ENCODE data around the gene PRUNE1.

- TF ChIP-seq, protein P1, sequence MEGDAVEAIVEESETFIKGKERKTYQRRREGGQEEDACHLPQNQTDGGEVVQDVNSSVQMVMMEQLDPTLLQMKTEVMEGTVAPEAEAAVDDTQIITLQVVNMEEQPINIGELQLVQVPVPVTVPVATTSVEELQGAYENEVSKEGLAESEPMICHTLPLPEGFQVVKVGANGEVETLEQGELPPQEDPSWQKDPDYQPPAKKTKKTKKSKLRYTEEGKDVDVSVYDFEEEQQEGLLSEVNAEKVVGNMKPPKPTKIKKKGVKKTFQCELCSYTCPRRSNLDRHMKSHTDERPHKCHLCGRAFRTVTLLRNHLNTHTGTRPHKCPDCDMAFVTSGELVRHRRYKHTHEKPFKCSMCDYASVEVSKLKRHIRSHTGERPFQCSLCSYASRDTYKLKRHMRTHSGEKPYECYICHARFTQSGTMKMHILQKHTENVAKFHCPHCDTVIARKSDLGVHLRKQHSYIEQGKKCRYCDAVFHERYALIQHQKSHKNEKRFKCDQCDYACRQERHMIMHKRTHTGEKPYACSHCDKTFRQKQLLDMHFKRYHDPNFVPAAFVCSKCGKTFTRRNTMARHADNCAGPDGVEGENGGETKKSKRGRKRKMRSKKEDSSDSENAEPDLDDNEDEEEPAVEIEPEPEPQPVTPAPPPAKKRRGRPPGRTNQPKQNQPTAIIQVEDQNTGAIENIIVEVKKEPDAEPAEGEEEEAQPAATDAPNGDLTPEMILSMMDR (conservative IDR thresholded peaks at IDR 0.05; ENCODE audit: low read depth, low read length), result peak; percentile 71
- no peak for TF ChIP-seq NFE2L2 (IDR thresholded peaks at IDR 0.05; ENCODE audit: low read depth, low read length)
- no peak for TF ChIP-seq POLR2A (IDR thresholded peaks at IDR 0.05; ENCODE audit: low read depth, low read length)
- no peak for TF ChIP-seq MXI1 (IDR thresholded peaks at IDR 0.05; ENCODE audit: borderline replicate concordance, low read depth, low read length)
- TF ChIP-seq RFX5 (IDR thresholded peaks at IDR 0.05; ENCODE audit: low read depth, low read length), result no peak
- TF ChIP-seq MAZ (IDR thresholded peaks at IDR 0.05; ENCODE audit: borderline replicate concordance, low read depth, low read length), result no peak
- peak; percentile 67 for TF ChIP-seq SMC3 (IDR thresholded peaks at IDR 0.05; ENCODE audit: low read depth, low read length)
- peak; percentile 79 for TF ChIP-seq RAD21 (IDR thresholded peaks at IDR 0.05; ENCODE audit: low read length)
- no peak for TF ChIP-seq FOS (IDR thresholded peaks at IDR 0.05; ENCODE audit: low read depth, low read length)
- TF ChIP-seq CEBPB (IDR thresholded peaks at IDR 0.05; ENCODE audit: low read depth, low read length), result no peak
These were observed 16.4 kb downstream of the PRUNE1 start for GRCh38 chr1:151024540-151025146.

Data from IMR-90 (cell line).